ENCODE data around the gene ACSS3.

GRCh38 chr12:81166790-81167189, 88.9 kb downstream of the ACSS3 start:
- TF ChIP-seq CTCF (conservative IDR thresholded peaks at IDR 0.05; ENCODE audit: low read depth, low read length) (no peak), EZH2 (IDR thresholded peaks at IDR 0.05; ENCODE audit: borderline replicate concordance, low read depth, low read length, poor library complexity, severe bottlenecking) (no peak)

All from A673 (cell line).